Hematopoietic multipotent progenitor cell treated with erythropoietin and hydrocortisone succinate and interleukin-3 and kit ligand, for 17 days (in vitro differentiated cells): ENCODE results near the gene LIMK1.
"Not testable (repeated sequence)": the region's sequence is repeated elsewhere in the genome, so short reads cannot be mapped to it uniquely, and the experiment has no call there.

Source experiments
- DNase-seq: peaks from one replicate; pipeline ENCODE4 v3.0.0-alpha.2; 2015; ENCODE audit warnings: low spot score

LIMK1 gene

DNA sequence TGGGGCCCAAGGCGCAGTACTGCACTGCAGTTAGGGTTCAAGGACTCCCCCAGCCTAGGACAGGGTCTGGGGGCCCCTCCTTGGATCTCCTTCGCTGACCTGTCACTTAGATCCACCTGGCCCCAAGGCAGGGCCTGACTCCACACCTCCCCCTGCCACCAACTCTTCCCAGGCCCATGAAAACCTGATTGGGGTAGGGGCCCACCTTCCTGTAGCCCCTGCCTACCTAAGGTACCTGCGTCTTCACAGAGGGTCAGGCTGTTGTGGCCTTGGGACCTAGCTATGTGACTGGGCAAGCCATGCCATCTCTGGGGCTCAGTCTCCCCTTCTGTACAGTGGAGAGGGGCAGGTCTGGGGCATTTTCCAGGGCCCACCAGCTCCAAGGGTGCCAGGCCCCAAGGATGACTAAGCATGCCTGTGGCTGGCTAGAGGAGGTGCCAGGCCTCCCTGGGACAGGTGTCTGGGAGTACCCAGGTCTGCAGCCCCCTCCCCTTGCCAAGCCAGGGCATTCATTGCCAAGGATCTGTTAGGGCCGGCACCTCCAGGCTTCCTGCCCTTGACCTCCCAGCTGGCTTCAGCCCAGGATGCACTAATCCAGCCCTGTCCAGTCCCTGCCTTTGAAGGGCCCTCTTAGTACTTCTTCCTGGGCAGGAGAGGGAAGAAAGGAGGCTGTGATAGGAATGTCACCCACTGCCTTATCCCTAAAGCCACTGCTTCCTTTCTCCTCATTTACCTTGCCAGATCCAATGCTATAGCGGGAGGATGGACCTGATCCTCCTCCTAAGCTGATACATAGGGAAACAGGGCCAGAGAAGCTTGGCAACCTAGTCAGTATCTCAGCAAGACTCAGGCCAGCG, 1.3 kb downstream of the LIMK1 start:
- DNase-seq, result no peak

DNA sequence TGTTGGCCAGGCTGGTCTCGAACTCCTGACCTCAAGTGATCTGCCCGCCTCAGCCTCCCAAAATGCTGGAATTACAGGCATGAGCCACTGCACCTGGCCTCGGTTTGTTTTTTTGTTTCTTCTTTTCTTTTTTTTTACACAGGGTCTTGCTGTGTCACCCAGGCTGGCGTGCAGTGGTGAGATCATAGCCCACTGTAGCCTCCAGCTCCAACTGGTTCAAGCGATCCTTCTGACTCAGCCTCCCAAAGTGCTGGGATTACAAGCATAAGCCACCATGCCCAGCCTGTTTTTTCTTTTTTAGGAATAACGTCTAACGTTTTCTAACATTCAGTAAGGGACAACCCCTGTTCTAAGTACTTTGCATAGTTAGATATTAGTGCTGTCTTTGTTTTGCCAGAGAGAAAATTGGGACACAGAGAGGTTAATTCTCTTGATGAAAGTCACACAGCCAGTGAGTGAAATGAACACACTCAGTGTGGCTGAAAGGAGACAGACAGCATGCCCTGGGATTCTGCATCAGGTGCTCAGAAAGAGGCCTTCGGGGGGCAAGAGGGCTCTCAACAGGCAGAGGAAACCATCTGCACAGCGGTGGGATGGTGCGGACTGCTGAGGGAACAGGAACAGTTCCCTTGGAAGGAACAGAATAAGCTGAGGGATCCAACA, 4.3 kb downstream of the LIMK1 start:
- no peak for DNase-seq

DNA sequence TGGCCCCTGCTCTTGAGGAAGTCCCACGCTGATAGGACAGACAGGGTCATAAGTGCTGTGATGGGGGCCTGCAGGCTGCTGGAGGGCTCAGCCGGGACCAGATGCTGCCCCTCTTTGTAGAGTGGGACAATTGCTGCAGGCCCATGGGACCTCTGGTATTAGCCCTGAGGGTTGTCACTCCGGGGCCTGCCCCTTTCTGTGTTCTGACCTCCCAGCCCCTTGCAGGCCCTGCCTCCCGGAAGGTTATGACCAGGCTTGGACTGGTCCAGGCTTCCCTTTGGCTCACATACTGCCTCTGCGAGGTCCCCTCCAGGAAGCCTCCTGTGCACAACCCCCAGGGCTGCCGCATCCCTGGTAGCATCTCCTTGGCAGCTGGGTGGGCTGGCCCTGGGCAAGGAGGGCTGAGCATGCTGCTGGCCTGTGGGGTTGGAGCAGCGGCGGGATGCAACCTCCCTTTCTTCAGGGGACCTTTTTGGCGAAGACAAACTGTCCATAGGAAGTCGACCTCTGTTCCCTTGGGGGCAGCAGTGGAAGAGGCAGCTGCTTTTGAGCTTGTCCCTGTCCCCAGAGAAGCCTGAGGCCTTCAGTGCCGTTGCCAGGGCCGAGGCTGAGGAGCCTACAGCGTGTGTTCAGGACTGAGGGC, 8.8 kb downstream of the LIMK1 start:
- DNase-seq, result no peak

DNA sequence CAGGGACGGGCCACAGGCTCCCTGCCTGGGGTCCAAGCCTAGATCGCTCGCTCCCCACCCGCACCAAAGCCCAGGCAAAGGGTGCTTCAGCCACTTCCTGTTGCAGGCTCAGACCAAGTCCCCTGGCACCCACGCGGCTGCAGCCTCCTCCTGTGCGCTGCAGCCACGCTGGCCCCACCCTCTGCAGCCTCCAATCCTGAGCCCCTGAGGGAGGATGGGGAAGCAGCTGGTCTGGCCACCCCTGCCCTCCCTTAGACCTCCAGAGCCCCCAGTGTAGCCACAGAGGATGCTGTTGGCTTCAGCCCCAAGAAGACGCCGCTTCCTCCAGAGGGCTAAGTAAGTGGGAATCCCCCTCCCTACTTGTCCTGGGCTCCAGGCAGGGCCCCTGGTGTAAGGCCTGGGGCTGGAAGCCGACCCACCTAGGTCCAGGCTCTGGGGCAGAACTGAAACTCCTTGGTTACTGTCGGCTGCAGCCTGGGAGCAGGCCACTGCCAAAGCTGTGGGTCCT, 9.4 kb downstream of the LIMK1 start:
- no peak for DNase-seq

DNA sequence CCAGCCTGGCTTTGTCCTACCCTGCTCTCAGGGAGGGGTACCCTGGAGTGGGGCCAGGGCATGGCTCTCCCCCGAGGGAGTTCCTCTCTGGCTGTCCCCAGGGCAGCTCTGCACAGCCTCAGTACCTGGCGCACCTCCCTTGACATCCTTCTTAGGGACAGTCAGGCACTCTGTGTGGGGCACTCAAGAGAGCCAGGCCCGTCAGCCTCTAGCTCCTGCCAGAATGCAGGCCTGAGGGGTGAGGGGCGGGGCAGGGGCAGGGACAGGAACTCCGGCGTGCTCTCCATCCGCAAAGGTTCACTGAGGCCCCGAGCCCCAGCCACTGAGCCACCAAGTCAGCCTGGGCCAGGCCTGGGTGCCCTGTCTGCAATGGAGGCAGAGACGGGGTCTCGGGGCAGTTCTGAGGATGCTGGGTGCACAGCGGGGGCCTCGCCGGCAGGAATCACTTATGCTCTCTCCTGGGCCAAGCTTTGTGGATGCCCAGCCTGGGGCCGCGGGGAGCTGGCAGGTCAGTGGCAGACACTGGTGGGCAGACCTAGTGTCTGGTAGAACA, 10.1 kb downstream of the LIMK1 start:
- no peak for DNase-seq

DNA sequence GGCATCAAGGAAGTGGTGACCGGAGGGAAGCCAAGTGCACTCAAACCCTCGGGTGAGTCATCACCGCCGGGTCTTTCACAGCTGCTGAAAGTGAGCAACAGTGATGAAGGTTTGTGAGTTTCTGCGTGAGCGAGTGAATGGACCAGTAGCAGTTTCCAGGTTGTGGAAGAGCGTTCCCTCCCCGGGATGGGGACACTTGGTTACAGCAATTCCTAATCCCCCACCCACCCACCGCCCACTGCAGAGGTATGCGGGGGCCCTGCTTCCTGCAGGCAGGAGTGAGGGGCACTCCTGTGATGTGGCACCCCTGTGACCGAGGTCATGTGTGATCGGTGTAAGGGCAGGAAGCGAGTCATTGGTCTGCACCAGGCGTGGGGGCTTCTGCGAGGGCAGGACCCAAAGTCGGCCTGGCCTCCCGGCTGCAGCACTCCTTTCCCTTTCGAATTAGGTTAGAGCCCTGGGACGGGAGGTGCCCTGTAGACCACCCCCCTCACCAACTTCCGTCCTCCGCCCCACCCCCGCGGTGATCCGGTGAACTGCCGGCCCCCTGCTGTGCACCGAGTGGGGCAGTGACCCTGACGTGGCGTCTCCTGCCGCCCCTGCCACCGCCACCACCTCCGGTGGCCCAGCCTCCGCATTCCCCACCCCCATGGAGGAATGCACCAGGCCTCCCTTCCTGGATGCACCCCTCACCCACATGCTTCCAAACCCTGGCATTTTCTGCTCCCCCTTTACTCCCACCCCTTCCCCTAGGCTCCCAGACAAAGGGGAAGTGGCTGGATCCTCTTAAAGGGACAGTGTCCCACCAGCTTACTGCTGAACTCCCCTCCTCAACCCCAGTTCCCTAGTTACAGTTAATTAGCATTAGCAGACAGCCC, 10.9 kb downstream of the LIMK1 start:
- no peak for DNase-seq

DNA sequence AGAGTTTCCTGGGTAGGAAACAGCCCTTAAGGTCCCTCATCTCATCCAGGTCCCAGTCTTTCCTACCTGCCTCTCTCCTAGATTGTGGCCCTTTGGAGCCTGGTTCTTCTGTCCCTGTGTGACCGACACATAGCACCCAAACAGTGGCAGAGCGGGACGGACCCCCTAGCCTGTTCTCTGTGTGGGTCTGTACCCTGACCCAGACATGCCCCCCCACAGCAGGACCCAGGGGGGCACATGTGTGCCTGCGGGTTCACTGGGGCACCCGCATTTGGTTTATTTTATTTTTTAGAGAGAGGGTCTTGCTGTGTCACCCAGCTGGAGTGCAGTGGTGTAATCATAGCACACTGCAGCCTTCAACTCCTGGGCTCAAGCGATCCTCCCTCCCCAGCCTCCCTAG, 11.5 kb downstream of the LIMK1 start:
- DNase-seq, result no peak

DNA sequence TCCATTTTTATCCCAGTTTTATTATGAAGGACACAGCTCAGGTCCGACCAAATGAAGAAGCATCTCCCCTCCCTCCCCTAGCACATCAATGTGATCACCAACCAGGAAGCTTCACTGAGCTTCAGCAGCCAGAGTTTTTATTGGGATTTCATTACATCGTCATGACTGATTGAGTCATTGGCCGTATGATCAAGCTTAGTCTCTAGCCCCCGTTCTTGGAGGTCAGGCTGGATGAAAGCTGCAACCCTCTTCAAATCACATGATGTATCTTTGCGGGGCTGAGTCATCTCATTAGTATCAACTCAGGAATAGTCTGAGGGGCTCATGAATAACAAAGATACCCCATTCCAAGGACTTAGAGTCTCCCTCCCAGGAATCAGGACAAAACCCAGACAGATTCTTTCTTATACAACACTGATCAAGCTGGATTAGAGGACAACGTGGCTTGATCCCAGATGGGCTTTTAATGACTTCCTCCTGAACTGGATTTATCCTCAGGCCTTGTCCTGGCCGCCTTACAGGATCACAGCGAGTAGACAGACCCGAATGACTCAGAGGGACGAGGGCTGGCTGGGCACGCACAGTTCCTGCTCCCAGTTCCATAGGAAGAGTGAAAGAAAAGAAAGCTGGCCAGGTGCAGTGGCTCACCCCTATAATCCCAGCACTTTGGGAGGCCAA, 14.5 kb downstream of the LIMK1 start:
- DNase-seq, result no peak

DNA sequence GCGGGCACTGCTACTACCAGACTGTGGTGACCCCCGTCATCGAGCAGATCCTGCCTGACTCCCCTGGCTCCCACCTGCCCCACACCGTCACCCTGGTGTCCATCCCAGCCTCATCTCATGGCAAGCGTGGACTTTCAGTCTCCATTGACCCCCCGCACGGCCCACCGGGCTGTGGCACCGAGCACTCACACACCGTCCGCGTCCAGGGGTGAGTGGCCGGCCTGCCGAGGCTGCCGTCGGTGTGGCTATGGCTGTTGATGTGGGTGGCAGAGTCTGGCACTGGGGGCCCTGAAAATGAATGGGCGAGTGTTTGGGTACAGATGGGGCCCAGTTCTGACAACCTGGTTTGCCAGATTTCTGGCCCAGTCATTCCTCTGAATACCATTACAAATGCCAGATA, 15.4 kb downstream of the LIMK1 start:
- DNase-seq, result no peak

DNA sequence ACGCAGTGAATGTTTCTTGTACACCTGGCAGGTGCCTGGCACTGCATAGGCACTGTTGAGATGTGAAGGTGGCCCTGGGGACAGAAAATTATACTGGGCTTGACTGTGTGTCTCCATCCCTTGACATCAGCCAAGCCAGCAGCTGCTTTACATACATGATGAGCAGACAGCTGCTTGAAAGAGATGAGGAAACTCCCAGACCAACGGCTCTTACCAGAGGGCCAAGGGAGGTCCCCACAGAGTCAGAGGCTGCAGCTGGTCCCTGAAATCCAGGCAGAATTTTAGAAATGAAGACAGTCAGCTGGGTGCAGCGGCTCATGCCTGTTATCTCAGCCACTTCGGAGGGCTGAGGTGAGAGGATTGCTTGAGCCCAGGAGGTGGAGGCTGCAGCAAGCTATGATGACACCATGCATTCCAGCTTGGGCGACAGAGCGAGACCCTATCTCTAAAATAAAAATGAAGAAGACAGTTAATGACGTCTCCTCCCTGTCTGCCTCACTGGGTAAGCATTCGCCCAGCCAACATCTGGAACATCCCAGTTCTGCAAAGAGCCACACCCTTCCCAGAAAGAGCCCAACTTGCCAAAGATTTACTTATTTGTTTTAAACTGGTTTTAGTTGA, 17.6 kb downstream of the LIMK1 start:
- no peak for DNase-seq

DNA sequence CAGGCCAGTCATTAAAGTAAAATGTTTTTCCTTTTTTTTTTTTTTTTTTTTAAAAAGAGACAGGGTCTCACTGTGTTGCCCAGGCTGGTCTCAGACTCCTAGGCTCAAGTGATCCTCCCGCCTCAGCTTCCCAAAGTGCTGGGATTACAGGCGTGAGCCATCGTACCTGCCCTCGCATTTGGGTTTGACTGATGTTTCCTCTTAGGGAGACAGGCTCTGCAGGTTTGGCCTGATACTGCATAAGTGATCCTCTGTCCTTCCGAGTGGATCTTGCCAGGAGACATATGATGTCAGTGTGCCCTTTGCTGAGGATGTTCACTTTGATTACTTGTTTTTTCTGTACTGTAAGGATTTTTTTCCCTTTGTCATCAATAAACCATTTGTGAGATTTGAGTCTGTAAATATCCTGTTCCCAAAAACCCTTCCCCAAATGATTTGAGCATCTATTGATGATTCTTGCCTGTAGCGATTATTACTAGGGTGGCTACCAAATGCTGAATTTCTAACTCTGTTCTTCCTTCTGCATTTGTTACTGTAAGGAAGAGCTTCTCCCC, 19.7 kb downstream of the LIMK1 start:
- DNase-seq, result no peak

DNA sequence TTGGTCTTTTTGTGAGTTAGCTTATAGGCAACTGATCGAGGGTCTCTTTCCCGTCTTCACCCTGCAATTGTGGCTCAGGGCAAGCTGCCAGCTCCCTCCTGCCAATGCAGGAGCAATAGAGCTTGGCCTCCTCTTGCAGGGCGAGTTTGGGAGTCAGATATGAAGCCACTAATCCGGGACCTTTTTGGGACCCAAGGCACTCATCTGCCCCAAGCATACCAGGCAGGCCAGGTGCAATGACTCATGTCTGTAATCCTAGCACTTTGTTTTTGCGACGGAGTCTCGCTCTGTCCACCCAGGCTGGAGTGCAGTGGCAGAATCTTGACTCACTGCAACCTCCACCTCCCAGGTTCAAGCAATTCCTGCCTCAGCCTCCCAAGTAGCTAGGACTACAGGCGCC, 21.1 kb downstream of the LIMK1 start:
- no peak for DNase-seq

DNA sequence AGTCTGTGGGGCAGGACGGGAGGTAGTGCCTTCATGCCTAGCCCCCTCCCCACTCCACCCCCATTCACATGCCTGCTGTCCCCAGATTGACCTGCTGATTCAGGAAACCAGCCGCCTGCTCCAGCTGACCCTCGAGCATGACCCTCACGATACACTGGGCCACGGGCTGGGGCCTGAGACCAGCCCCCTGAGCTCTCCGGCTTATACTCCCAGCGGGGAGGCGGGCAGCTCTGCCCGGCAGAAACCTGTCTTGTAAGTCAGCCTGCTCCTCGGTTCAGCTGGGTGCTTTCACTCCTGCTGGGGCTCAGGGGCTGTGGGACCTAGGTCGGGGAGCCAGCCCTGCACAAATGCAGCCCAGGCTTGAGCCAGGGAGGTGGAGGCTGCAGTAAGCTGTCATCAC, 22.4 kb downstream of the LIMK1 start:
- no peak for DNase-seq

DNA sequence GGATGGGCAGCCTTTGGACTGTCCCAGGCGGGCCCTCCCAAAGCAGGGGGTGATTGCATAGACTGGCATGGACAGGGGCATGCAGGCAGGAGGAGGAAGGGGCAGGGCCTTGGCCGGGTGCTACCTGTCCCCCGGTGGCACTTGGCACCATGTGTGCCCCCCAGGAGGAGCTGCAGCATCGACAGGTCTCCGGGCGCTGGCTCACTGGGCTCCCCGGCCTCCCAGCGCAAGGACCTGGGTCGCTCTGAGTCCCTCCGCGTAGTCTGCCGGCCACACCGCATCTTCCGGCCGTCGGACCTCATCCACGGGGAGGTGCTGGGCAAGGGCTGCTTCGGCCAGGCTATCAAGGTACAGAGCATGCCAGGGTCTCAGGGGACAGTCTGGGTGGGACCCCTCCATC, 23.2 kb downstream of the LIMK1 start:
- no peak for DNase-seq

DNA sequence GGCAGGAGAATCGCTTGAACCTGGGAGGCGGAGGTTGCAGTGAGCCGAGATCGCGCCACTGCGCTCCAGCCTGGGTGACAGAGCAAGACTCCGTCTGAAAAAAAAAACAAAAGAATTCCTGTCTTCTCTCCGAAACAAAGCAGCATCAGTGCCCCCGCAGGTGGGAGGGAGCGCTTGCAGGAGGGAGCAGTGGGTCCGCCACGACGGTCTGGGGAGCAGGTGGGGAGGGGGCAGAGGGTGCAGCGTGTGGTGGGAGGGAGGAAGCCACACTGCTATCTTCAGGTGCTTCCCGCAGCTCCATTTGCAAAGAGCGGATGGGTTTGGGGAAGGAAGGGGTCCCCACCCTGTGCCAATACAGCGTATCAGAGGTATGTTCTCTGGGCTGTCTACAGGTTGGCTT, 31.7 kb downstream of the LIMK1 start:
- no peak for DNase-seq

DNA sequence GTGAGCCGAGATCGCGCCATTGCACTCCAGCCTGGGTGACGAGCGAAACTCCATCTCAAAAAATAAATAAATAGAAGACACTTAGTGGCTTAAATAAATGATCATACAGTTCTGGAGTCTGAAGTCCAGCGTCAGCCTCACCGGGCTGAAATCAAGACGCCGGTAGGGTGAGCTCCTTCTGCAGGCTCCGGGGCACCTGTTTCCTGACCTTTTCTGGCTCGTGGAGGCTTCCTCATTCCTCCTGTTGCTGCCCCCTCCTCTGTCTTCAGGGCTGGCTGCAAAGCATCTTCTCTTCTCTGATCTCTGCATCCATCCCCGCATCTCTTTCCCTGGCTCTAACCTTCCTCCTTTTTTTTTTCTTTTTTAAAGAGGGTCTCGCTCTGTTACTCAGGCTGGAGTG, 32.8 kb downstream of the LIMK1 start:
- no peak for DNase-seq

DNA sequence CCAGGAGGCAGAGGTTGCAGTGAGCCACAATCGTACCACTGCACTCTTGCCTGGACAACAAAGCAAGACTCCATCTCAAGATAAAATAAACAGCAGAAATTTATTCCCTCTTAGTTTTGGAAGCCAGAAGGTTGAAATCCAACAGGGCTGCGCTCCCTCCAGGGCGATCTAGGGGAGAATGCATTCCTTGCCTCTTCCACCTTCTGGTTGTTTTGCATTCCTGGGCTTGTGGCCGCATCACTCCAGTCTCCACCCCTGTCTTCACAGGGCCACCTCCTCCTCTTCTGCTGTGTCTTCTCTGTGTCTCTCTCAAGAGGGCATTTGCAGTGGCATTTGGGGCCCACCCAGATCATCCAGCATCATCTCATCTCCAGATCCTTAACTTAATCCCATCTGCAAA, 36.2 kb downstream of the LIMK1 start:
- no peak for DNase-seq

DNA sequence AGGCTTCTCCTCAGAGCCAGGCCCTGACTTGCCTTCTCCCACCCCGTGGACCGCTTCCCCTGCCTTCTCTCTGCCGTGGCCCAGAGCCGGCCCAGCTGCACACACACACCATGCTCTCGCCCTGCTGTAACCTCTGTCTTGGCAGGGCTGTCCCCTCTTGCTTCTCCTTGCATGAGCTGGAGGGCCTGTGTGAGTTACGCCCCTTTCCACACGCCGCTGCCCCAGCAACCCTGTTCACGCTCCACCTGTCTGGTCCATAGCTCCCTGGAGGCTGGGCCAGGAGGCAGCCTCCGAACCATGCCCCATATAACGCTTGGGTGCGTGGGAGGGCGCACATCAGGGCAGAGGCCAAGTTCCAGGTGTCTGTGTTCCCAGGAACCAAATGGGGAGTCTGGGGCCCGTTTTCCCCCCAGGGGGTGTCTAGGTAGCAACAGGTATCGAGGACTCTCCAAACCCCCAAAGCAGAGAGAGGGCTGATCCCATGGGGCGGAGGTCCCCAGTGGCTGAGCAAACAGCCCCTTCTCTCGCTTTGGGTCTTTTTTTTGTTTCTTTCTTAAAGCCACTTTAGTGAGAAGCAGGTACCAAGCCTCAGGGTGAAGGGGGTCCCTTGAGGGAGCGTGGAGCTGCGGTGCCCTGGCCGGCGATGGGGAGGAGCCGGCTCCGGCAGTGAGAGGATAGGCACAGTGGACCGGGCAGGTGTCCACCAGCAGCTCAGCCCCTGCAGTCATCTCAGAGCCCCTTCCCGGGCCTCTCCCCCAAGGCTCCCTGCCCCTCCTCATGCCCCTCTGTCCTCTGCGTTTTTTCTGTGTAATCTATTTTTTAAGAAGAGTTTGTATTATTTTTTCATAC, 38.0 kb downstream of the LIMK1 start:
- DNase-seq, result no peak

DNA sequence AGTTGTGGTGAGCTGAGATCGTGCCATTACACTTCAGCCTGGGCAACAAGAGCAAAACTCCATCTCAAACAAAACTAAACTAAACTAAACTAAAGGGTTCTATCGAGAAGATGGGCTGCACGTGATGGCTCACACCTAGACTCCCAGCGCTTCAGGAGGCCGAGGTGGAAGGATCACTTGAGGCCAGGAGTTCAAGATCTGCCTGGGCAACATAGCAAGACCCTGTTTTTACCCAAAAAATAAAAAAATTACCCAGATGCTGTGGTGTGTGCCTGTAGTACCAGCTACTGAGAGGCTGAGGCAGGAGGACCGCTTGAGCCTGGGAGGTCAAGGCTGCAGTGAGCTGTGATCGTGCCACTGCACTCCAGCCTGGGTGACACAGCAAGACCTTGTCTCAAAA, 40.3 kb downstream of the LIMK1 start:
- not testable (repeated sequence) for DNase-seq
